HepG2 (cell line): Measurements from ENCODE around the gene CREB1. TPM values are rescaled to one million over a fixed set of nuclear protein-coding genes. Genes with fewer than 3 reads are reported as not detected.

Source experiments
- ATAC-seq: fragments of 200-7000 bp; cut with Tn5 transposase; 3 replicates; pipeline ENCODE4 v1.9.1; 2020; ENCODE audit warnings: mild to moderate bottlenecking, moderate library complexity
- BruUV-seq: library from RNA; stranded (reverse); fragments of 400-500 nt; replicated peaks from 2 replicates; lab custom pipeline; 2021; lab: Mats Ljungman, UMichigan
- CTCF ChIA-PET: fragments of 300-600 bp; formaldehyde crosslinking; extraction: SDS; loops from one replicate; lab custom pipeline; 2021; ENCODE audit warnings: low total read pairs, inconsistent platforms, low intra/inter-chr PET ratio; lab: Yijun Ruan, JAX
- POLR2A ChIA-PET: fragments of 350-600 bp; sonication (Branson Sonifier 250); formaldehyde crosslinking; loops from one replicate; lab custom pipeline; 2020; ENCODE audit warnings: antibody characterized with exemption, inconsistent platforms; lab: Yijun Ruan, JAX
- DNase-seq: peaks from one replicate; pipeline ENCODE4 v3.0.0-alpha.2; 2015; ENCODE audit warnings: low spot score
- FAIRE-seq: peaks from 3 replicates; lab custom pipeline; 2011; peaks lifted over from hg19 to GRCh38; lab: Jason Lieb, UNC
- H2AFZ ChIP-seq: one replicate; pipeline ENCODE4 v1.6.1; 2011; ENCODE audit warnings: low read length, inconsistent platforms
- H3K27ac ChIP-seq: fragments of 300-600 bp; 3 replicates; pipeline ENCODE4 v1.8.0; 2011; ENCODE audit warnings: mixed run types, mild to moderate bottlenecking, mixed read lengths, low read length, inconsistent platforms; ENCODE audit not compliant: insufficient read depth; ENCODE audit errors: extremely low read length
- H3K27me3 ChIP-seq, 2 experiments: fragments of 200-600 bp in 1 of 2; 2 replicates in 1 of 2; 3 replicates in 1 of 2; pipeline versions ENCODE4 v1.6.0 to v1.8.0; 2011; ENCODE audit warnings: low read length in 2 of 2, mild to moderate bottlenecking in 2 of 2, moderate library complexity in 2 of 2, inconsistent platforms in 1 of 2; ENCODE audit not compliant: insufficient read depth in 2 of 2, control insufficient read depth in 1 of 2
- H3K36me3 ChIP-seq, 2 experiments: fragments of 200-600 bp in 1 of 2; replicated peaks in 1 of 2; 2 replicates in 1 of 2; 3 replicates in 1 of 2; pipeline versions ENCODE4 v1.5.1 to v1.8.0; 2011; ENCODE audit warnings: low read length in 2 of 2, inconsistent platforms in 1 of 2; ENCODE audit not compliant: insufficient read depth in 2 of 2, control insufficient read depth in 1 of 2
- H3K4me1 ChIP-seq: 2 replicates; pipeline ENCODE4 v1.5.1; 2012; ENCODE audit warnings: low read length, inconsistent platforms; ENCODE audit not compliant: insufficient read depth
- H3K4me2 ChIP-seq: 2 replicates; pipeline ENCODE4 v1.6.0; 2011; ENCODE audit warnings: low read depth, low read length, inconsistent platforms
- H3K4me3 ChIP-seq, 3 experiments: fragments of 200-600 bp in 1 of 3; sonication (generic), shearing (Covaris generic) in 1 of 3; replicated peaks in 1 of 3; 2 replicates each; pipeline ENCODE4 v1.5.1; 2011 to 2016; ENCODE audit warnings: low read length in 3 of 3, inconsistent platforms in 2 of 3, low read depth in 2 of 3, mild to moderate bottlenecking in 2 of 3, control low read depth in 1 of 3, mixed read lengths in 1 of 3; ENCODE audit not compliant: insufficient read depth in 1 of 3
- H3K79me2 ChIP-seq: one replicate; pipeline ENCODE4 v1.6.1; 2011; ENCODE audit warnings: low read length, inconsistent platforms; ENCODE audit not compliant: insufficient read depth
- H3K9ac ChIP-seq: 2 replicates; pipeline ENCODE4 v1.6.0; 2011; ENCODE audit warnings: mild to moderate bottlenecking, low read depth, low read length, inconsistent platforms; ENCODE audit not compliant: insufficient read depth
- H3K9me3 ChIP-seq: 2 replicates; pipeline ENCODE4 v1.5.1; 2012; ENCODE audit warnings: mild to moderate bottlenecking, low read length
- H4K20me1 ChIP-seq: 2 replicates; pipeline ENCODE4 v1.6.0; 2011; ENCODE audit warnings: inconsistent platforms, mild to moderate bottlenecking, low read length, moderate library complexity; ENCODE audit not compliant: insufficient read depth
- ARNT ChIP-seq: fragments of 450-650 bp; IDR thresholded peaks from 2 replicates; pipeline ENCODE4 v1.6.1; 2017
- BRD4 ChIP-seq: sonication (generic); formaldehyde crosslinking; IDR thresholded peaks from 2 replicates; pipeline ENCODE4 v1.4.0; 2020; ENCODE audit warnings: missing genetic modification reagents
- CHD2 ChIP-seq: IDR thresholded peaks from 2 replicates; pipeline ENCODE4 v1.6.1; 2011; ENCODE audit warnings: low read depth, low read length, improper control_type of control experiment
- EED ChIP-seq: sonication (generic); formaldehyde crosslinking; IDR thresholded peaks from 2 replicates; pipeline ENCODE4 v1.5.0; 2020; ENCODE audit warnings: mild to moderate bottlenecking, missing genetic modification reagents
- GABPB1 ChIP-seq: IDR thresholded peaks from 2 replicates; pipeline ENCODE4 v1.6.1; 2016; ENCODE audit warnings: mild to moderate bottlenecking, missing genetic modification reagents, moderate library complexity, missing compliant biosample characterization
- HMG20A ChIP-seq: IDR thresholded peaks from 2 replicates; pipeline ENCODE4 v1.6.1; 2016; ENCODE audit warnings: borderline replicate concordance
- LCORL ChIP-seq, 2 experiments: fragments of 450-650 bp in 1 of 2; sonication (generic) in 1 of 2; formaldehyde crosslinking in 1 of 2; IDR thresholded peaks; 2 replicates each; pipeline versions ENCODE4 v1.5.0 to v1.6.1; 2017 to 2020; ENCODE audit warnings: antibody characterized with exemption in 1 of 2, missing genetic modification reagents in 1 of 2
- NCOA1 ChIP-seq: sonication (generic); formaldehyde crosslinking; IDR thresholded peaks from 2 replicates; pipeline ENCODE4 v1.9.0; 2021; ENCODE audit warnings: missing genetic modification reagents
- POGK ChIP-seq: sonication (generic); formaldehyde crosslinking; conservative IDR thresholded peaks from 2 replicates; pipeline ENCODE4 v1.8.0; 2022; ENCODE audit warnings: mild to moderate bottlenecking, moderate library complexity, missing genetic modification reagents
- RARG ChIP-seq: sonication (generic); formaldehyde crosslinking; IDR thresholded peaks from 2 replicates; pipeline ENCODE4 v1.4.0; 2020; ENCODE audit warnings: low read depth, mild to moderate bottlenecking, missing genetic modification reagents
- RXRB ChIP-seq: IDR thresholded peaks from 2 replicates; pipeline ENCODE4 v1.6.1; 2016; ENCODE audit warnings: borderline replicate concordance, missing genetic modification reagents, missing compliant biosample characterization
- SATB2 ChIP-seq: sonication (generic); formaldehyde crosslinking; IDR thresholded peaks from 2 replicates; pipeline ENCODE4 v1.5.0; 2020; ENCODE audit warnings: missing genetic modification reagents
- ZMYM2 ChIP-seq: sonication (generic); formaldehyde crosslinking; IDR thresholded peaks from 2 replicates; pipeline ENCODE4 v1.8.0; 2022; ENCODE audit warnings: mild to moderate bottlenecking, missing genetic modification reagents
- ZNF253 ChIP-seq: sonication (generic); formaldehyde crosslinking; IDR thresholded peaks from 2 replicates; pipeline ENCODE4 v1.8.0; 2022; ENCODE audit warnings: mild to moderate bottlenecking, missing genetic modification reagents, borderline replicate concordance
- ZNF33B ChIP-seq: sonication (generic); formaldehyde crosslinking; IDR thresholded peaks from 2 replicates; pipeline ENCODE4 v1.5.1; 2020; ENCODE audit warnings: mild to moderate bottlenecking, missing genetic modification reagents
- ZNF552 ChIP-seq: sonication (generic); formaldehyde crosslinking; IDR thresholded peaks from 2 replicates; pipeline ENCODE4 v1.9.0; 2022; ENCODE audit warnings: missing genetic modification reagents, mild to moderate bottlenecking, borderline replicate concordance
- ZNF597 ChIP-seq: sonication (generic); formaldehyde crosslinking; IDR thresholded peaks from 2 replicates; pipeline ENCODE4 v1.5.0; 2020; ENCODE audit warnings: missing genetic modification reagents
- WGBS: methylation state at CpG from one replicate; pipeline ENCODE4 v1.1.6; 2017; ENCODE audit warnings: low lambda C conversion rate; 5-methylcytosine and 5-hydroxymethylcytosine counted together
- in situ Hi-C: cut with HindIII; loops from 2 replicates; pipeline ENCODE4 v1.10.0; 2017; ENCODE audit warnings: low pct_unique_long_range_greater_than_20kb; ENCODE audit not compliant: extremely low pct_ligation_motif_present
- intact Hi-C: fragments of 100-400 bp; cut with micrococcal nuclease; formaldehyde crosslinking; loops from one replicate; pipeline ENCODE4 v1.10.0; 2022; ENCODE audit not compliant: unreplicated experiment
- polyA plus RNA-seq, 8 experiments: library from polyadenylated mRNA; depleted of rRNA in 3 of 8; stranded (reverse) in 7 of 8; unstranded in 1 of 8; fragments of >200 nt; fragmentation: Illumina TruSeq in 4 of 8; extraction: Trizol in 4 of 8; gene quantifications; 2 replicates each; pipeline versions ENCODE4 v1.2.1 to v1.2.3, GENCODE V29; 2011 to 2016; ENCODE audit warnings: low read depth in 4 of 8, missing spikeins in 1 of 8, mixed read lengths in 1 of 8; ENCODE audit not compliant: insufficient read depth in 1 of 8
- total RNA-seq, 5 experiments: library from RNA; depleted of rRNA; stranded (reverse); fragments of >200 nt; fragmentation: Illumina TruSeq; extraction: Trizol; gene quantifications; 2 replicates each; pipeline ENCODE4 v1.2.3, GENCODE V29; 2016; ENCODE audit warnings: low read depth in 1 of 5
- TF ChIP-seq, protein P1 (sequence below): sonication (generic); formaldehyde crosslinking; IDR thresholded peaks from 2 replicates; pipeline ENCODE4 v1.5.0; 2020; ENCODE audit warnings: mild to moderate bottlenecking, missing genetic modification reagents, borderline replicate concordance

CREB1 gene
- total and polyA plus RNA-seq, 2 of the 13 experiments (the other 11 are each of a cell fraction or from before 2014, with no cell fraction given), result 51.8 to 51.9 TPM

DNA sequence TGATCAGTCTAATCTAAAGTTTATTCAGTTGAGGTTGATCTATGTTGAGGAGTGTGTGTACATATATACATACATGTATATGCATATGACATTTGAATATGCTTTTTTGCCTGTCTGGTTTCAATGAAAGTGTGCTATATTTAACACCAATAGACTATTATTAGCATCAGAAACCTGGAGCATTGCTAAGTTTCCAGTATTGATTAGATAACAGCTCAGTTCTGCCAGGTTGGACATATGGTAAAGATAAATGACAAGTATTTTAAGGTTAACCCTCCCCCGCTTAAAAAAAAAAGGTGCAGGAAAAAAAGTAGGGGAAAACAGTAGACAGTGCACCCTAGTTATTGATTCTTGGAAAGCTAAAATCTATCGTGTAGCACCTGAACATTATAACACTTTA lies 19.4 kb downstream of the CREB1 start (continued):
- TF ChIP-seq, protein P1, sequence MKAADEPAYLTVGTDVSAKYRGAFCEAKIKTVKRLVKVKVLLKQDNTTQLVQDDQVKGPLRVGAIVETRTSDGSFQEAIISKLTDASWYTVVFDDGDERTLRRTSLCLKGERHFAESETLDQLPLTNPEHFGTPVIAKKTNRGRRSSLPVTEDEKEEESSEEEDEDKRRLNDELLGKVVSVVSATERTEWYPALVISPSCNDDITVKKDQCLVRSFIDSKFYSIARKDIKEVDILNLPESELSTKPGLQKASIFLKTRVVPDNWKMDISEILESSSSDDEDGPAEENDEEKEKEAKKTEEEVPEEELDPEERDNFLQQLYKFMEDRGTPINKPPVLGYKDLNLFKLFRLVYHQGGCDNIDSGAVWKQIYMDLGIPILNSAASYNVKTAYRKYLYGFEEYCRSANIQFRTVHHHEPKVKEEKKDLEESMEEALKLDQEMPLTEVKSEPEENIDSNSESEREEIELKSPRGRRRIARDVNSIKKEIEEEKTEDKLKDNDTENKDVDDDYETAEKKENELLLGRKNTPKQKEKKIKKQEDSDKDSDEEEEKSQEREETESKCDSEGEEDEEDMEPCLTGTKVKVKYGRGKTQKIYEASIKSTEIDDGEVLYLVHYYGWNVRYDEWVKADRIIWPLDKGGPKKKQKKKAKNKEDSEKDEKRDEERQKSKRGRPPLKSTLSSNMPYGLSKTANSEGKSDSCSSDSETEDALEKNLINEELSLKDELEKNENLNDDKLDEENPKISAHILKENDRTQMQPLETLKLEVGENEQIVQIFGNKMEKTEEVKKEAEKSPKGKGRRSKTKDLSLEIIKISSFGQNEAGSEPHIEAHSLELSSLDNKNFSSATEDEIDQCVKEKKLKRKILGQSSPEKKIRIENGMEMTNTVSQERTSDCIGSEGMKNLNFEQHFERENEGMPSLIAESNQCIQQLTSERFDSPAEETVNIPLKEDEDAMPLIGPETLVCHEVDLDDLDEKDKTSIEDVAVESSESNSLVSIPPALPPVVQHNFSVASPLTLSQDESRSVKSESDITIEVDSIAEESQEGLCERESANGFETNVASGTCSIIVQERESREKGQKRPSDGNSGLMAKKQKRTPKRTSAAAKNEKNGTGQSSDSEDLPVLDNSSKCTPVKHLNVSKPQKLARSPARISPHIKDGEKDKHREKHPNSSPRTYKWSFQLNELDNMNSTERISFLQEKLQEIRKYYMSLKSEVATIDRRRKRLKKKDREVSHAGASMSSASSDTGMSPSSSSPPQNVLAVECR (CRISPR knock-in tag), result no peak
- no peak for TF ChIP-seq EED (CRISPR knock-in tag)
- no peak for TF ChIP-seq CHD2
- no peak for TF ChIP-seq LCORL (IDR thresholded peaks at IDR 0.05)
- TF ChIP-seq LCORL (CRISPR knock-in tag; IDR thresholded peaks at IDR 0.05), result no peak

- TF ChIP-seq SATB2 (CRISPR knock-in tag) (no peak), ZMYM2 (CRISPR knock-in tag) (no peak), ZNF597 (CRISPR knock-in tag) (no peak), NCOA1 (no peak), ZNF33B (CRISPR knock-in tag) (no peak), HMG20A (CRISPR knock-in tag) (no peak), BRD4 (no peak), RARG (no peak), GABPB1 (CRISPR knock-in tag) (no peak), RXRB (CRISPR knock-in tag) (no peak), ZNF253 (no peak), ARNT (no peak), POGK (no peak), ZNF552 (CRISPR knock-in tag) (no peak)
- Histone ChIP-seq H3K9me3 (no peaks in the 10 kb centered on the region), H4K20me1 (no peaks in the 10 kb centered on the region), H3K27ac (no peak overlapping the region), H3K79me2 (peaks cover 7% of the 10 kb centered on the region), H2AFZ (no peak overlapping the region), H3K4me3 (no peak overlapping the region), H3K4me2 (no peak overlapping the region), H3K36me3 (peaks cover 20 to 43% of the 10 kb centered on the region in 2 experiments), H3K27me3 (no peaks in the 10 kb centered on the region), H3K9ac (no peak overlapping the region), H3K4me1 (peaks cover 9% of the 10 kb centered on the region)
- no TSS peak for BruUV-seq
- ATAC-seq, result no peak
- CTCF ChIA-PET, result no interaction called here
- DNase-seq, result no peak
- in situ Hi-C loops (no loop called here), intact Hi-C loops (no loop called here)
- WGBS, result 96% methylated on average over 1 of the region's 1 CpG
- POLR2A ChIA-PET, result no interaction called here
- no peak for FAIRE-seq
These were observed 28.3 kb downstream of the CREB1 start for GRCh38 chr2:207558079-207558491.
